SK-N-SH (cell line): ENCODE data around the gene DDX25. TPM values are rescaled to one million over a fixed set of nuclear protein-coding genes. Genes with fewer than 3 reads are reported as not detected.

Experiments used
- CTCF ChIA-PET: fragments of 300-600, 350-600 bp; formaldehyde crosslinking; extraction: SDS; loops from one replicate; lab custom pipeline; 2021; lab: Yijun Ruan, JAX
- POLR2A ChIA-PET: fragments of 350-600 bp; sonication (Branson Sonifier 250); formaldehyde crosslinking; extraction: SDS; loops from one replicate; lab custom pipeline; 2020; ENCODE audit warnings: antibody characterized with exemption, inconsistent platforms; lab: Yijun Ruan, JAX
- DNase-seq: peaks from one replicate; pipeline ENCODE4 v3.0.0; 2012
- H2AFZ ChIP-seq: fragments of 200-600 bp; sonication (generic); 2 replicates; pipeline ENCODE4 v1.8.1; 2016; ENCODE audit warnings: antibody characterized with exemption, mild to moderate bottlenecking, low read depth
- H3F3A ChIP-seq: fragments of 200-600 bp; sonication (generic); replicated peaks from 2 replicates; pipeline ENCODE3; 2016; ENCODE audit warnings: antibody characterized with exemption, mild to moderate bottlenecking; ENCODE audit not compliant: insufficient read depth
- H3K27ac ChIP-seq, 2 experiments: fragments of 200-500 bp in 1 of 2; fragments of 200-600 bp in 1 of 2; sonication (Bioruptor generic) in 1 of 2; sonication (generic), shearing (Covaris generic) in 1 of 2; 2 replicates each; pipeline versions ENCODE4 v1.5.1 to v1.6.1; 2014 to 2016; ENCODE audit warnings: low read depth in 2 of 2, inconsistent platforms in 1 of 2, low read length in 1 of 2, mild to moderate bottlenecking in 1 of 2, mixed read lengths in 1 of 2
- H3K27me3 ChIP-seq: fragments of 200-600 bp; sonication (generic), shearing (Covaris generic); 2 replicates; pipeline ENCODE4 v1.6.1; 2016; ENCODE audit warnings: mixed run types; ENCODE audit not compliant: insufficient read depth
- H3K36me3 ChIP-seq, 2 experiments: fragments of 200-500 bp in 1 of 2; fragments of 200-600 bp in 1 of 2; sonication (Bioruptor generic) in 1 of 2; sonication (generic) in 1 of 2; replicated peaks in 1 of 2; 2 replicates each; pipeline versions ENCODE3 to v1.5.1; 2014 to 2016; ENCODE audit warnings: low read length in 1 of 2, mild to moderate bottlenecking in 1 of 2; ENCODE audit not compliant: insufficient read depth in 2 of 2, control insufficient read depth in 1 of 2
- H3K4me1 ChIP-seq, 2 experiments: fragments of 200-500 bp in 1 of 2; fragments of 200-600 bp in 1 of 2; sonication (Bioruptor generic) in 1 of 2; sonication (generic), shearing (Covaris generic) in 1 of 2; 2 replicates each; pipeline versions ENCODE4 v1.5.1 to v1.6.1; 2014 to 2016; ENCODE audit warnings: low read depth in 1 of 2, low read length in 1 of 2, mixed run types in 1 of 2; ENCODE audit not compliant: insufficient read depth in 2 of 2, control insufficient read depth in 1 of 2
- H3K4me2 ChIP-seq: fragments of 200-600 bp; sonication (generic), shearing (Covaris generic); 2 replicates; pipeline ENCODE4 v1.6.1; 2017; ENCODE audit warnings: mixed run types
- H3K4me3 ChIP-seq, 2 experiments: fragments of 200-500 bp in 1 of 2; fragments of 200-600 bp in 1 of 2; sonication (Bioruptor generic) in 1 of 2; sonication (generic), shearing (Covaris generic) in 1 of 2; 2 replicates each; pipeline versions ENCODE4 v1.5.1 to v1.8.1; 2014 to 2016; ENCODE audit warnings: low read depth in 2 of 2, inconsistent platforms in 1 of 2, low read length in 1 of 2, mild to moderate bottlenecking in 1 of 2, mixed read lengths in 1 of 2, moderate library complexity in 1 of 2
- H3K79me2 ChIP-seq: fragments of 200-600 bp; sonication (generic); 2 replicates; pipeline ENCODE4 v1.8.1; 2017; ENCODE audit warnings: mild to moderate bottlenecking; ENCODE audit not compliant: insufficient read depth
- H3K9ac ChIP-seq: fragments of 200-600 bp; sonication (generic); 2 replicates; pipeline ENCODE4 v1.6.1; 2017; ENCODE audit warnings: mixed run types
- H3K9me2 ChIP-seq: fragments of 200-600 bp; sonication (generic); 2 replicates; pipeline ENCODE4 v1.6.1; 2017; ENCODE audit warnings: mixed run types
- H3K9me3 ChIP-seq: fragments of 200-600 bp; sonication (generic); 2 replicates; pipeline ENCODE4 v1.6.1; 2017; ENCODE audit warnings: mixed run types, mild to moderate bottlenecking, moderate library complexity
- H4K20me1 ChIP-seq: fragments of 200-600 bp; sonication (generic); 2 replicates; pipeline ENCODE4 v1.6.1; 2017; ENCODE audit warnings: mild to moderate bottlenecking, mixed run types; ENCODE audit not compliant: insufficient read depth
- CTCF ChIP-seq: fragments of 200-600 bp; sonication (generic); IDR thresholded peaks from 2 replicates; pipeline ENCODE4 v1.6.1; 2017; ENCODE audit warnings: antibody characterized with exemption, mild to moderate bottlenecking, moderate library complexity
- EP300 ChIP-seq, 2 experiments: IDR thresholded peaks; 2 replicates each; pipeline versions ENCODE4 v1.4.0 to v1.6.1; 2012; ENCODE audit warnings: borderline replicate concordance in 1 of 2, low read depth in 1 of 2, low read length in 1 of 2
- EZH2phosphoT487 ChIP-seq: fragments of 200-600 bp; sonication (generic); IDR thresholded peaks from 2 replicates; pipeline ENCODE4 v1.6.1; 2017; ENCODE audit warnings: low read depth, mixed run types, mild to moderate bottlenecking, antibody characterized with exemption, moderate library complexity, borderline replicate concordance
- FOXJ3 ChIP-seq: sonication (generic); formaldehyde crosslinking; IDR thresholded peaks from 2 replicates; pipeline ENCODE4 v1.5.1; 2020; ENCODE audit warnings: mild to moderate bottlenecking, missing genetic modification reagents
- FOXM1 ChIP-seq: IDR thresholded peaks from 2 replicates; pipeline ENCODE4 v1.4.0; 2012; ENCODE audit warnings: low read depth, mild to moderate bottlenecking
- GATA2 ChIP-seq: sonication (generic); formaldehyde crosslinking; IDR thresholded peaks from 2 replicates; pipeline ENCODE4 v1.5.0; 2020; ENCODE audit warnings: mild to moderate bottlenecking, missing genetic modification reagents
- PBX3 ChIP-seq: IDR thresholded peaks from 2 replicates; pipeline ENCODE4; 2012
- SIN3A ChIP-seq: IDR thresholded peaks from 2 replicates; pipeline ENCODE4 v1.6.1; 2012; ENCODE audit warnings: low read depth, mild to moderate bottlenecking, low read length, moderate library complexity, borderline replicate concordance
- YY1 ChIP-seq: IDR thresholded peaks from 2 replicates; pipeline ENCODE4 v1.4.0; 2012; ENCODE audit warnings: low read depth, mild to moderate bottlenecking
- ZBTB33 ChIP-seq: IDR thresholded peaks from 2 replicates; pipeline ENCODE4 v1.4.0; 2012; ENCODE audit warnings: low read depth, borderline replicate concordance
- WGBS: methylation state at CpG from one replicate; pipeline ENCODE4 v1.1.6; 2017; ENCODE audit warnings: low lambda C conversion rate; 5-methylcytosine and 5-hydroxymethylcytosine counted together
- polyA plus RNA-seq, 3 experiments: library from polyadenylated mRNA; depleted of rRNA; stranded (reverse); fragments of >200 nt; gene quantifications; 2 replicates each; pipeline ENCODE4 v1.2.3, GENCODE V29; 2012

The DDX25 gene
- polyA plus RNA-seq, 1 of the 3 experiments (the other 2 are of a cell fraction) = 0.12 TPM

GRCh38 chr11:125952559-125952958, 48.3 kb downstream of the DDX25 start:
- TF ChIP-seq EP300 (IDR thresholded peaks at IDR 0.05; ENCODE audit: borderline replicate concordance in 1 of 2, low read depth in 1 of 2, low read length in 1 of 2) = no peak
- TF ChIP-seq EZH2phosphoT487 = no peak
- TF ChIP-seq YY1 = no peak
- no peak for TF ChIP-seq FOXM1
- no peak for TF ChIP-seq FOXJ3 (CRISPR knock-in tag)
- TF ChIP-seq CTCF = no peak
- no peak for TF ChIP-seq PBX3
- no peak for TF ChIP-seq GATA2 (CRISPR knock-in tag)
- no peak for TF ChIP-seq ZBTB33
- H3K9me2 ChIP-seq = no peaks in the 10 kb centered on the region

GRCh38 chr11:125952973-125953372, 48.7 kb downstream of the DDX25 start:
- ChIA-PET POLR2A (no interaction called here), CTCF (interaction anchor here (1.0 to 1.5 kb wide), 4 partner anchors 28 to 245 kb away, joined by 3 to 6 read pairs (median 3); no protein-coding TSS in a partner anchor)
- H3K4me3 ChIP-seq = no peak overlapping the region
- H4K20me1 ChIP-seq = no peaks in the 10 kb centered on the region
- TF ChIP-seq GATA2 (CRISPR knock-in tag) = peak; percentile 61
- TF ChIP-seq SIN3A = no peak
- H3K9me3 ChIP-seq = no peaks in the 10 kb centered on the region
- H2AFZ ChIP-seq = no peak overlapping the region
- peaks cover 0 to 3% of the 10 kb centered on the region in 2 experiments for H3K36me3 ChIP-seq
- H3F3A ChIP-seq = no peaks in the 10 kb centered on the region
- peak overlapping the region in 1 of 2 experiments; percentile 62; a peak in 2 of 4 replicates for H3K27ac ChIP-seq
- no peak overlapping the region for H3K9ac ChIP-seq
- H3K4me1 ChIP-seq = peaks cover 0 to 51% of the 10 kb centered on the region in 2 experiments; a peak in 2 of 4 replicates
- DNase-seq = peak; percentile 56
- no peaks in the 10 kb centered on the region for H3K79me2 ChIP-seq
- WGBS = 69% methylated on average over 7 of the region's 7 CpGs
- no peak overlapping the region for H3K4me2 ChIP-seq
- H3K9me2 ChIP-seq = no peaks in the 10 kb centered on the region
- H3K27me3 ChIP-seq = no peaks in the 10 kb centered on the region

More at GRCh38 chr11:125952559-125952958, 48.3 kb downstream of the DDX25 start:
- CTCF ChIA-PET = interaction anchor here (1.1 to 2.3 kb wide), 5 partner anchors 17 to 246 kb away, joined by 3 to 13 read pairs (median 4); no protein-coding TSS in a partner anchor
- 88% methylated on average over 2 of the region's 2 CpGs for WGBS
- Histone ChIP-seq H2AFZ (no peak overlapping the region), H3K79me2 (no peaks in the 10 kb centered on the region), H3K9ac (no peak overlapping the region), H3K9me3 (no peaks in the 10 kb centered on the region), H3K4me1 (peaks cover 0 to 51% of the 10 kb centered on the region in 2 experiments; a peak in 2 of 4 replicates), H3K27me3 (no peaks in the 10 kb centered on the region), H3K36me3 (peaks cover 0 to 3% of the 10 kb centered on the region in 2 experiments), H3F3A (no peaks in the 10 kb centered on the region), H4K20me1 (no peaks in the 10 kb centered on the region), H3K4me2 (no peak overlapping the region), H3K4me3 (no peak overlapping the region), H3K27ac (peak overlapping the region in 1 of 2 experiments; percentile 62; a peak in 2 of 4 replicates)
- no peak for DNase-seq
- POLR2A ChIA-PET = no interaction called here
